Stimulated activated CD8-positive, alpha-beta memory T cell treated with anti-CD3 and anti-CD28 coated beads, Interleukin-4, amount 100 ng/mL, for 4 hours (primary cell): Measurements from ENCODE around the gene COX4I1.

Experiments
- DNase-seq, 2 donors: peaks; one replicate each; pipeline ENCODE4 v3.0.0-alpha.2; 2020; ENCODE audit warnings: low read depth in 2 of 2, low spot score in 1 of 2

COX4I1 gene

GRCh38 chr16:85799497-85800320, at the start of gene COX4I1, which contains the start of gene EMC8:
Gene COX4I1, plus strand, starts transcription at chr16:85799695. Its CDS starts 1,511 bp downstream, at chr16:85801206.
Gene EMC8, minus strand, starts transcription at chr16:85799544. Its CDS starts 249 bp downstream, at chr16:85799295.
- peak; percentile 78 to 87 for DNase-seq

DNA sequence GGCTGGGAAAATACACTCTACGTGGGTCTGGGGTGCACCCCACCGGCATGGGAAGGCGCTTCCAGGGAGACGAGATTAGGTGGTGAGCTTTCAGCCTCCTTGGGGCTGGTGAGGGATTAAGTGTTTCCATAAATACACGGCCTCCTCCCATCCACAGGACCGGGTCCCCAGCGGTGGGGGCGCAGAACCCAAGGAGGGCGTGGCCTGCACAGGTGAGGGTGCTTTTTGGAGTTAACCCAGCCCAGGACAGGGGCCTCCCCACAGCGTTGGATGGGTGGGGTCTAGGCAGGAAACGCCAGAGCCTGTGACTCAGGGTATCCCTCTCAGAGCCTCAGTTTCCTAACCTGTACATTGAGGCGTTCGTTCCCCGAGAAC, 49.7 kb upstream of the COX4I1 start:
- DNase-seq: no peak

DNA sequence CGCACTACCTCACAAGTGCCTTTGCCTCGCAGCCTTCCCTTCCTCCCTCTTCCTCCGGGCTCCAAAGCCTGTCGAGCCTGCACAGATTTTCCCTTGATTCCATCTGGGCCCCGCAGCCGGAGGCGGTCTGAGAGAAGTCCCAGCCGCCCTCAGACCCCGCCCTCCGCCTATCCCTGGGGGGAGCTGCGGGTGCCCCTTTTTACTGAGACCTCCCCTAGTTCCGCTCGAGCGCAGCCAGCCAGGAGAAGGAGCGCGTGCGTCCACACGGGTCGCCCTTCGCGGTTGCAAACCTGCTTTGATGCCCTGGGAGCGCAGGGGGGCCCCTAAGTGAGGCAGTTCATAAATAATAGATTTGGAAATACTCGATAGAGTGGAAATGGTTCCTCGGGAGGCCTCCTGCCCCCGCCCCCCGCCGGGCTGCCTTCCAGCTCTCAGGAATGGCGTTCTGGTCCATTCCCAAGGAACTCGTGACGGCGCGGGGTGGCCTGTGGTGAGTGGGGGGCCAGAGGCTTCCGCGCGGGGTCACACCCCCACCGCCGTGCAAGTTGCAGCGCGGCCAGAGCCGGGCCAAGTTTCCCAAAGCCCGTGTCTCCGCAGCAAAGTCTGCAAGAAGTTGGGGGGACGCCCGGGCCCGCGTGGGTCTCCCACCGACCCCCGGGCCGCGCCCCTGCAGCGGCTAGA, 49.2 kb upstream of the COX4I1 start:
- no peak for DNase-seq

DNA sequence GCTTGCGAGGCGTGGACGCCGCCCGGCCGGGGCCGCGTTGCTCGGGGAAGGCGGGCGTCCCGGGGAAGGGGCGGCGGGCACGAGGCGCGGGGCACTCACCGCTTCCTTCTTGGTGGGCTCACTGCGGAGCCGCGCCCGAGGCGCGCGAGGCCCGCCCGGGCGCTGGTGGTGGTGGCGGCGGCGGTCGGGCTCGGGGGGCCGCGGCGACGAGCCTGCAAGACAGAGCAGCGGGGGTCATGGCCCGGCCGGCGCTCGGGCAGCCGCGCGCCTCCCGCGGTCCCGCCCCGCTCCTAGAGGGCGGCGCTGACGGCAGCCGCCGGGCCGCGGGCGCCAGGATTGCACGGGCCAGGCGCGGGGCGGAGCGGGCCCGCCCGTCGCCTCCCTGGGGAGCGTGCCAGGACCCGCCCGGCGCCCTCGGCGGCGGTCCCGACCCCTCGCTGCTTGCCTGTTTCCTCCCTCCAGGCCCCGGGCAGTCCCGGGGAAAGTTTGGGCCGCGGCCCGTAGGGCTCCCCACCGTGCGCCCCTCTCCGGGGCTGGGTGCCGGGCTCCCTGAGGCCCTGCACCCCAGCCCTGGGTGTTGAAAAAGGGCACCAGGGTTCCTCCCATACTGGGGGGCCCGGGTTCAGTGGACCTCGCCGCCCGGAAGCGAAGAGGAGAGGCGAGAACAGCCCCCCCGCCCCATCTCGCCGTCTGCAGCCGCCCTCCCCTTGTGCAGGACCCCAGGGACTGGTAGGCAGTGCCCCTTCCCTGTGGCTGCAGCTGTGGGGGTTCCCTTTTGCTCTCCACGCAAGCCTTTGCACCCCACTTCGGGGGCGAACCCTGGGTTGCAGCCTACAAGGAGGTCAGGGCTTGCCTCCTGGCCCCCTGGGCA, 48.4 kb upstream of the COX4I1 start, which contains the start of gene C16orf74:
TSS of gene C16orf74 (minus strand) at position 270 of the 871 bp plus-strand sequence. CDS start 15,879 bp downstream, outside the sequence.
- no peak for DNase-seq

DNA sequence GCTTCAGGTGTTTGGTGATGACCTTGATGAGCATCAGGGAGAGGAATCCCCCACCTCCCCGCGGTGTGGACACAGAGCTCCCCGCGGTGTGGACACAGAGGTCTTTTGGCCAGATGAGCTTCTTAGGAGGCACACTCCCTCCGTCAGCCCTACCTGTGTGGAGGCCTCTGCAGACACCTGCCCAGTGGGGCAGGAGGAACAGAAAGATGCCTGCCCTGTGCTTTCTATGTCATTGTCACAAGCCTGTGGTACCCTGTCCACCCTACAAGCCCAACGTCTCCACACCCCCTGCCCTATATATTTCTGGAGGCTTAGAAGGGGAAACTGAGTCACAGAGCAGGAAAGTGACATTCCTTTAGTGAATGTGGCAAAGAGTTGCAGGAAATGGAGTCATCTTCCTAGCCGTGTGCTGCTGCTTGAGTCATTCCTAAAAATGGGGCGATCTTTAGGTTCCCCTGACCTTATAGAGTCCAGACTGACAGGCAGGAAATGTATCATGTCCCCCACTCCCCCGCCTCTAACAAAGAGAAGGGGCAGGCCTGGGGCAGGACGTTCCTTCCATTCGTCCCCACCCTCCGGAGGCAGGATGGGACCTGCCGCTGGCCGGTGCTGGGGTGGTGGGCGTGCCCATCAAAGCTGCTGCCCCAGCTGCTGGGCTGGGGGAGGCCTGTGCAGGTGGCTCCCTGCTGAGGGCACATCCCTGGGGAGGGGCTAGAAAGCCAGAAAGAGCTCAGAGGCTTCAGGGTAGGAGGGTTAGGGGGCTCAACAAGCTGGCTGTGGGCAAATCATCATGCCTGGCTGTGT, 47.6 kb upstream of the COX4I1 start:
- DNase-seq: no peak

GRCh38 chr16:85752511-85753420, 46.7 kb upstream of the COX4I1 start:
- DNase-seq: no peak

- DNase-seq: no peak
These were observed 45.9 kb upstream of the COX4I1 start for GRCh38 chr16:85753559-85753958.

- DNase-seq: no peak
These were observed 45.5 kb upstream of the COX4I1 start for GRCh38 chr16:85753976-85754375.

GRCh38 chr16:85754413-85754812, 45.1 kb upstream of the COX4I1 start:
- DNase-seq: no peak

GRCh38 chr16:85755929-85756768, 43.3 kb upstream of the COX4I1 start:
- DNase-seq: no peak

DNA sequence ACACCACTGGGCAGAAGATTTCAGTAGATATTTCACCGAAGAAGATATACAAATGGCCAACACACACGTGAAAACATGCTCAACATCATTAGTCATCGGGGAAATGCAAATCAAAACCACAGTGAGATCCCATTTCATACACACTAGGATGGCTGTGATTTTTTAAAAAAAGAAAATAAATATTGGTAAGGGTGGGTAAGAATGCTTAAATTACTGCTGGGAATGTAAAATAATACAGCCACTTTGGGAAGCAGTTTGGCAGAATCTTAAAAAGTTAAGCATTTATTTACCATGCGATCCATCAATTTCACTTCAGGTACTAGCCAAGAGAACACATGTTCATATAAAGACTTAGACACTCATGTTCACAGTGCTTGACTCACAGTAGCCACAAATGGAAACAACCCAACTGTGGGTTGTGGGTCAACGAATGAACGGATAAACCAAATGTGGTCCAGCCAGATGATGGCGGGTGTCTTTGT, 42.1 kb upstream of the COX4I1 start:
- no peak for DNase-seq

- DNase-seq: no peak
These were observed 40.4 kb upstream of the COX4I1 start for GRCh38 chr16:85759136-85759535.

DNA sequence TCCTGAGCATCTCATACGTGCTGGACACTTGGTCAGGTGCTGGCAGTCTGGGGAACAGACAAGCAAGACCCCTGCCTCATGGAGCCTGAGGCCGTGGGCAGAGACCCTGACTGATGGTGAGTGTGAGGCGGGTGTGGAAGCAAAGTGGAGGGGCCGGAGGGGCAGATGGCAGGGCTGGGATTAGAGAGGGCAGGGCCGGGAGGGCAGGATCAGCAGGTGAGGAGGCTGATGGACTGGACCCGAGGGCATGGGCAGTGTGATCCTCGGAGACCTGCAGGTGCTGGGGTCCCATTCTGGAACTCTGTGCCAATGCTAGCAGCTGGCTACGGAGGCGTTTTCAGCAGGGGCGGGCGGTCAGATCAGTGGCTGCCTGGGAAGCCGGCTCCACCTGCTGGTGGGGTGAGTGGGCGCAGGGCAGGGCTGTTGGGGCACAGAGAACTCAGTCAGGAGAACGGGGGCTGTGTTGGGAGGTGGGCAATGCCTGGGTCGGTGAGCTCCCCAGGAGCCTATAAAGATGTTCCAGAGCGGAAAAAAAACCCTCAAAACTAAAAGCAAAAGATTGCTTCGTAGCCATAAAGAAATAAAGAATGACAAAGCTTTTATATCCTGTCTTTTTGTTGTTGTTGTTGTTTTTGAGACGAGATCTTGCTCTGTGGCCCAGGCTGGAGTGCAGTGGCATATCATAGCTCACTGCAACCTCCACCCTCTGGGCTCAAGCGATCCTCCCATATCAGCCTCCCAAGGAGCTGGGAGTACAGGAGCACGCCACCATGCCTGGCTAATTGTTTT, 39.7 kb upstream of the COX4I1 start:
- DNase-seq: no peak

DNA sequence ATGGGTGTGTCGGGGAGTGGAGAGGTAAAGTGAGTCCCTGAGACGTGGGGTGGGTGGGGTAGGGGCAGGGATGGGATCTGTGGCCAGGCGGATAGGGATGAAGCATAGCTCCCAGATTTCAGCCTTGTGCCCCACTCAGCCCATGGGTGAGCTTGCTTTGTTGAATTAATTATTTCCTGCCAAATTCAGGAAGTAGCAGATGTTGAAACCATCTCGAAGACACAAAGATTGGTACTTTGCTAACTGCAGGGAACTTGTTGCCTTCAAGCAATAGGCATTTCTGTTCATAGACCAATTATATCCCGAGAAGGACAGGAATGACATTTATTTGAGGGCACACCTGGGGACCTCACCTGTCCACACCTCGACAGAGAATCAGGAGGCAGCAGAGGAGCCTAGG, 37.6 kb upstream of the COX4I1 start:
- DNase-seq: no peak

- no peak for DNase-seq
These were observed 36.5 kb upstream of the COX4I1 start for GRCh38 chr16:85762970-85763369.

GRCh38 chr16:85763616-85764015, 35.9 kb upstream of the COX4I1 start:
- DNase-seq: no peak

- no peak for DNase-seq
These were observed 34.3 kb upstream of the COX4I1 start for GRCh38 chr16:85765211-85765610.

GRCh38 chr16:85765767-85766166, 33.7 kb upstream of the COX4I1 start:
- DNase-seq: no peak
